Liver (tissue), 9 donors: ENCODE data around the gene CLIC6. TPM values are rescaled to one million over a fixed set of nuclear protein-coding genes. Genes with fewer than 3 reads are reported as not detected.

Experiments
- DNase-seq: peaks from one replicate; pipeline ENCODE4 v3.0.0-alpha.2; 2017; ENCODE audit warnings: low spot score
- H3K27ac ChIP-seq, 2 donors: one replicate each; pipeline ENCODE4 v1.7.0; 2013; ENCODE audit warnings: inconsistent platforms in 2 of 2, low read length in 2 of 2, control low read depth in 1 of 2, low read depth in 1 of 2, mild to moderate bottlenecking in 1 of 2
- H3K27me3 ChIP-seq, 4 donors: one replicate each; pipeline versions ENCODE4 v1.6.1 to v1.7.0; 2013; ENCODE audit warnings: low read length in 3 of 4, inconsistent platforms in 1 of 4, mild to moderate bottlenecking in 1 of 4, moderate library complexity in 1 of 4; ENCODE audit not compliant: control insufficient read depth in 4 of 4, insufficient read depth in 4 of 4
- H3K36me3 ChIP-seq, 4 donors: one replicate each; pipeline versions ENCODE4 v1.6.1 to v1.7.0; 2013; ENCODE audit warnings: low read length in 3 of 4, mild to moderate bottlenecking in 3 of 4, low read depth in 1 of 4, moderate library complexity in 1 of 4; ENCODE audit not compliant: control insufficient read depth in 4 of 4, insufficient read depth in 3 of 4
- H3K4me1 ChIP-seq, 4 donors: one replicate each; pipeline versions ENCODE4 v1.6.1 to v1.7.0; 2013; ENCODE audit warnings: low read length in 3 of 4, mild to moderate bottlenecking in 3 of 4, moderate library complexity in 1 of 4; ENCODE audit not compliant: control insufficient read depth in 4 of 4, insufficient read depth in 4 of 4
- H3K4me3 ChIP-seq, 3 donors: one replicate each; pipeline versions ENCODE4 v1.6.1 to v1.7.0; 2013; ENCODE audit warnings: low read length in 3 of 3, control low read depth in 1 of 3, low read depth in 1 of 3, mild to moderate bottlenecking in 1 of 3
- H3K9ac ChIP-seq, 2 donors: one replicate each; pipeline ENCODE4 v1.7.0; 2013; ENCODE audit warnings: low read length in 2 of 2, mild to moderate bottlenecking in 2 of 2, moderate library complexity in 2 of 2, control low read depth in 1 of 2, low read depth in 1 of 2
- H3K9me3 ChIP-seq, 4 donors: one replicate each; pipeline versions ENCODE4 v1.6.1 to v1.7.0; 2013; ENCODE audit warnings: low read length in 3 of 4; ENCODE audit not compliant: control insufficient read depth in 4 of 4
- ATF3 ChIP-seq: IDR thresholded peaks from 2 replicates; pipeline ENCODE4 v1.6.1; 2016; ENCODE audit warnings: antibody characterized with exemption
- CTCF ChIP-seq: fragments of 150-350 bp; IDR thresholded peaks from 2 replicates; pipeline ENCODE4 v1.5.1; 2017; ENCODE audit warnings: improper control_type of control experiment, low read depth, low read length; ENCODE audit not compliant: missing input control
- EGR1 ChIP-seq, 2 donors: IDR thresholded peaks; 2 replicates each; pipeline ENCODE4 v1.6.1; 2016 to 2018; ENCODE audit warnings: antibody characterized with exemption in 2 of 2, low read depth in 2 of 2
- FOXA1 ChIP-seq: IDR thresholded peaks from 2 replicates; pipeline ENCODE4 v1.6.1; 2016; ENCODE audit warnings: antibody characterized with exemption
- FOXA2 ChIP-seq: IDR thresholded peaks from 2 replicates; pipeline ENCODE4 v1.6.1; 2016; ENCODE audit warnings: antibody characterized with exemption
- GABPA ChIP-seq, 2 donors: IDR thresholded peaks in 1 of 2; conservative IDR thresholded peaks in 1 of 2; 2 replicates each; pipeline ENCODE4 v1.6.1; 2016; ENCODE audit warnings: antibody characterized with exemption in 2 of 2, mild to moderate bottlenecking in 1 of 2, moderate library complexity in 1 of 2
- HNF4A ChIP-seq, 2 donors: conservative IDR thresholded peaks; 2 replicates each; pipeline ENCODE4 v1.6.1; 2016; ENCODE audit warnings: antibody characterized with exemption in 2 of 2, mild to moderate bottlenecking in 2 of 2
- HNF4G ChIP-seq: IDR thresholded peaks from 2 replicates; pipeline ENCODE4 v1.6.1; 2016; ENCODE audit warnings: antibody characterized with exemption
- JUND ChIP-seq, 2 donors: IDR thresholded peaks; 2 replicates each; pipeline ENCODE4 v1.6.1; 2016; ENCODE audit warnings: antibody characterized with exemption in 2 of 2
- MAX ChIP-seq: IDR thresholded peaks from 2 replicates; pipeline ENCODE4 v1.6.1; 2016; ENCODE audit warnings: antibody characterized with exemption
- NR2F2 ChIP-seq: IDR thresholded peaks from 2 replicates; pipeline ENCODE4 v1.6.1; 2016; ENCODE audit warnings: antibody characterized with exemption
- RAD21 ChIP-seq, 2 donors: IDR thresholded peaks; 2 replicates each; pipeline ENCODE4 v1.6.1; 2016; ENCODE audit warnings: antibody characterized with exemption in 2 of 2, mild to moderate bottlenecking in 2 of 2
- REST ChIP-seq: IDR thresholded peaks from 2 replicates; pipeline ENCODE4 v1.6.1; 2016; ENCODE audit warnings: antibody characterized with exemption, mild to moderate bottlenecking
- RXRA ChIP-seq, 2 donors: IDR thresholded peaks; 2 replicates each; pipeline ENCODE4 v1.6.1; 2017 to 2018; ENCODE audit warnings: antibody characterized with exemption in 2 of 2, mild to moderate bottlenecking in 1 of 2
- SP1 ChIP-seq: IDR thresholded peaks from 2 replicates; pipeline ENCODE4 v1.6.1; 2018; ENCODE audit warnings: antibody characterized with exemption, mild to moderate bottlenecking
- TAF1 ChIP-seq: conservative IDR thresholded peaks from 2 replicates; pipeline ENCODE4 v1.6.1; 2016; ENCODE audit warnings: antibody characterized with exemption, mild to moderate bottlenecking
- YY1 ChIP-seq: IDR thresholded peaks from 2 replicates; pipeline ENCODE4 v1.6.1; 2016; ENCODE audit warnings: antibody characterized with exemption, mild to moderate bottlenecking
- ZBTB33 ChIP-seq: IDR thresholded peaks from 2 replicates; pipeline ENCODE4 v1.6.1; 2016; ENCODE audit warnings: antibody characterized with exemption
- WGBS: extraction: QIAGEN DNeasy Blood & Tissue Kit; methylation state at CpG from one replicate; pipeline ENCODE4 v1.1.7; 2013; 5-methylcytosine and 5-hydroxymethylcytosine counted together
- polyA plus RNA-seq, 2 donors: library from polyadenylated mRNA; stranded (reverse) in 1 of 2; unstranded in 1 of 2; fragments of 200-250 nt in 1 of 2; fragments of >200 nt in 1 of 2; fragmentation: Nextera tagmentation in 1 of 2; extraction: Ambion mirVana in 1 of 2; gene quantifications; one replicate each; pipeline versions ENCODE4 v1.2.1 to v1.2.3, GENCODE V29; 2013 to 2015
- total RNA-seq, 2 donors: library from RNA; depleted of rRNA; stranded (reverse); fragments of >200 nt; gene quantifications; one replicate each; pipeline ENCODE4 v1.2.3, GENCODE V29; 2014
- donor health status: healthy.
- donor health status: healthy.
- donor health status: healthy.
- donor health status: healthy.
- donor health status: healthy.

CLIC6 gene
- total and polyA plus RNA-seq, 4 donors: 0.05 to 0.59 (median 0.23) TPM

- no peak overlapping the region for H3K9ac ChIP-seq
- 60% methylated on average over 3 of the region's 3 CpGs for WGBS
- H3K27me3 ChIP-seq: peaks cover 4 to 11% (median 5%) of the 10 kb centered on the region in 4 donors
- TF ChIP-seq CTCF: no peak
- TF ChIP-seq FOXA2: no peak
- TF ChIP-seq ZBTB33: no peak
- no peak for TF ChIP-seq HNF4G
- TF ChIP-seq FOXA1: no peak
- no peak for TF ChIP-seq EGR1 (IDR thresholded peaks at IDR 0.05; ENCODE audit: low read depth in 2 of 2)
- no peak for TF ChIP-seq RAD21 (IDR thresholded peaks at IDR 0.05)
- TF ChIP-seq REST: no peak
- no peak for DNase-seq
- H3K9me3 ChIP-seq: no peaks in the 10 kb centered on the region
- no peaks in the 10 kb centered on the region for H3K36me3 ChIP-seq
- peaks cover 2 to 14% (median 7%) of the 10 kb centered on the region in 4 donors for H3K4me1 ChIP-seq
- no peak overlapping the region for H3K27ac ChIP-seq
- H3K4me3 ChIP-seq: no peak overlapping the region
These were observed 4.2 kb downstream of the CLIC6 start for GRCh38 chr21:34673006-34673405.

GRCh38 chr21:34674468-34674867 is 5.7 kb downstream of the CLIC6 start:
- H3K36me3 ChIP-seq: no peaks in the 10 kb centered on the region
- H3K9me3 ChIP-seq: no peaks in the 10 kb centered on the region
- no peak overlapping the region for H3K27ac ChIP-seq
- peaks cover 2 to 10% (median 6%) of the 10 kb centered on the region in 4 donors for H3K4me1 ChIP-seq
- no peak overlapping the region for H3K4me3 ChIP-seq
- H3K9ac ChIP-seq: no peak overlapping the region
- peaks cover 4 to 11% (median 5%) of the 10 kb centered on the region in 4 donors for H3K27me3 ChIP-seq
- DNase-seq: no peak
- TF ChIP-seq NR2F2 (no peak), GABPA (IDR thresholded peaks at IDR 0.05 in 1 of 2, conservative IDR thresholded peaks at IDR 0.05 in 1 of 2) (no peak), YY1 (no peak), HNF4A (conservative IDR thresholded peaks at IDR 0.05) (no peak), SP1 (no peak), FOXA1 (no peak), ATF3 (no peak), JUND (IDR thresholded peaks at IDR 0.05) (no peak), TAF1 (no peak), REST (no peak), ZBTB33 (no peak), MAX (no peak), HNF4G (no peak), RXRA (IDR thresholded peaks at IDR 0.05) (no peak), FOXA2 (no peak), RAD21 (IDR thresholded peaks at IDR 0.05) (no peak)
